SK-N-SH (cell line): ENCODE data around the gene HMGXB3. TPM values are rescaled to one million over a fixed set of nuclear protein-coding genes. Genes with fewer than 3 reads are reported as not detected.

Experiments
- CTCF ChIA-PET: fragments of 300-600, 350-600 bp; formaldehyde crosslinking; extraction: SDS; loops from one replicate; lab custom pipeline; 2021; lab: Yijun Ruan, JAX
- POLR2A ChIA-PET: fragments of 350-600 bp; sonication (Branson Sonifier 250); formaldehyde crosslinking; extraction: SDS; loops from one replicate; lab custom pipeline; 2020; ENCODE audit warnings: antibody characterized with exemption, inconsistent platforms; lab: Yijun Ruan, JAX
- DNase-seq: peaks from one replicate; pipeline ENCODE4 v3.0.0; 2012
- H2AFZ ChIP-seq: fragments of 200-600 bp; sonication (generic); 2 replicates; pipeline ENCODE4 v1.8.1; 2016; ENCODE audit warnings: antibody characterized with exemption, mild to moderate bottlenecking, low read depth
- H3F3A ChIP-seq: fragments of 200-600 bp; sonication (generic); replicated peaks from 2 replicates; pipeline ENCODE3; 2016; ENCODE audit warnings: antibody characterized with exemption, mild to moderate bottlenecking; ENCODE audit not compliant: insufficient read depth
- H3K27ac ChIP-seq, 2 experiments: fragments of 200-500 bp in 1 of 2; fragments of 200-600 bp in 1 of 2; sonication (Bioruptor generic) in 1 of 2; sonication (generic), shearing (Covaris generic) in 1 of 2; 2 replicates each; pipeline versions ENCODE4 v1.5.1 to v1.6.1; 2014 to 2016; ENCODE audit warnings: low read depth in 2 of 2, inconsistent platforms in 1 of 2, low read length in 1 of 2, mild to moderate bottlenecking in 1 of 2, mixed read lengths in 1 of 2
- H3K27me3 ChIP-seq: fragments of 200-600 bp; sonication (generic), shearing (Covaris generic); 2 replicates; pipeline ENCODE4 v1.6.1; 2016; ENCODE audit warnings: mixed run types; ENCODE audit not compliant: insufficient read depth
- H3K36me3 ChIP-seq, 2 experiments: fragments of 200-500 bp in 1 of 2; fragments of 200-600 bp in 1 of 2; sonication (Bioruptor generic) in 1 of 2; sonication (generic) in 1 of 2; replicated peaks in 1 of 2; 2 replicates each; pipeline versions ENCODE3 to v1.5.1; 2014 to 2016; ENCODE audit warnings: low read length in 1 of 2, mild to moderate bottlenecking in 1 of 2; ENCODE audit not compliant: insufficient read depth in 2 of 2, control insufficient read depth in 1 of 2
- H3K4me1 ChIP-seq, 2 experiments: fragments of 200-500 bp in 1 of 2; fragments of 200-600 bp in 1 of 2; sonication (Bioruptor generic) in 1 of 2; sonication (generic), shearing (Covaris generic) in 1 of 2; 2 replicates each; pipeline versions ENCODE4 v1.5.1 to v1.6.1; 2014 to 2016; ENCODE audit warnings: low read depth in 1 of 2, low read length in 1 of 2, mixed run types in 1 of 2; ENCODE audit not compliant: insufficient read depth in 2 of 2, control insufficient read depth in 1 of 2
- H3K4me2 ChIP-seq: fragments of 200-600 bp; sonication (generic), shearing (Covaris generic); 2 replicates; pipeline ENCODE4 v1.6.1; 2017; ENCODE audit warnings: mixed run types
- H3K4me3 ChIP-seq, 2 experiments: fragments of 200-500 bp in 1 of 2; fragments of 200-600 bp in 1 of 2; sonication (Bioruptor generic) in 1 of 2; sonication (generic), shearing (Covaris generic) in 1 of 2; 2 replicates each; pipeline versions ENCODE4 v1.5.1 to v1.8.1; 2014 to 2016; ENCODE audit warnings: low read depth in 2 of 2, inconsistent platforms in 1 of 2, low read length in 1 of 2, mild to moderate bottlenecking in 1 of 2, mixed read lengths in 1 of 2, moderate library complexity in 1 of 2
- H3K79me2 ChIP-seq: fragments of 200-600 bp; sonication (generic); 2 replicates; pipeline ENCODE4 v1.8.1; 2017; ENCODE audit warnings: mild to moderate bottlenecking; ENCODE audit not compliant: insufficient read depth
- H3K9ac ChIP-seq: fragments of 200-600 bp; sonication (generic); 2 replicates; pipeline ENCODE4 v1.6.1; 2017; ENCODE audit warnings: mixed run types
- H3K9me2 ChIP-seq: fragments of 200-600 bp; sonication (generic); 2 replicates; pipeline ENCODE4 v1.6.1; 2017; ENCODE audit warnings: mixed run types
- H3K9me3 ChIP-seq: fragments of 200-600 bp; sonication (generic); 2 replicates; pipeline ENCODE4 v1.6.1; 2017; ENCODE audit warnings: mixed run types, mild to moderate bottlenecking, moderate library complexity
- H4K20me1 ChIP-seq: fragments of 200-600 bp; sonication (generic); 2 replicates; pipeline ENCODE4 v1.6.1; 2017; ENCODE audit warnings: mild to moderate bottlenecking, mixed run types; ENCODE audit not compliant: insufficient read depth
- CTCF ChIP-seq: fragments of 200-600 bp; sonication (generic); IDR thresholded peaks from 2 replicates; pipeline ENCODE4 v1.6.1; 2017; ENCODE audit warnings: antibody characterized with exemption, mild to moderate bottlenecking, moderate library complexity
- FOXJ3 ChIP-seq: sonication (generic); formaldehyde crosslinking; IDR thresholded peaks from 2 replicates; pipeline ENCODE4 v1.5.1; 2020; ENCODE audit warnings: mild to moderate bottlenecking, missing genetic modification reagents
- FOXM1 ChIP-seq: IDR thresholded peaks from 2 replicates; pipeline ENCODE4 v1.4.0; 2012; ENCODE audit warnings: low read depth, mild to moderate bottlenecking
- GABPA ChIP-seq: IDR thresholded peaks from 2 replicates; pipeline ENCODE4 v1.4.0; 2012; ENCODE audit warnings: low read depth, mild to moderate bottlenecking
- GATA2 ChIP-seq: sonication (generic); formaldehyde crosslinking; IDR thresholded peaks from 2 replicates; pipeline ENCODE4 v1.5.0; 2020; ENCODE audit warnings: mild to moderate bottlenecking, missing genetic modification reagents
- MAX ChIP-seq: IDR thresholded peaks from 2 replicates; pipeline ENCODE4 v1.4.0; 2012; ENCODE audit warnings: low read depth
- MEF2A ChIP-seq: IDR thresholded peaks from 2 replicates; pipeline ENCODE4 v1.4.0; 2012; ENCODE audit warnings: low read depth, borderline replicate concordance
- NFIC ChIP-seq: IDR thresholded peaks from 2 replicates; pipeline ENCODE4 v1.4.0; 2012; ENCODE audit warnings: borderline replicate concordance
- NRF1 ChIP-seq: IDR thresholded peaks from 2 replicates; pipeline ENCODE4 v1.6.1; 2012; ENCODE audit warnings: low read depth, mild to moderate bottlenecking, low read length
- RAD21 ChIP-seq: IDR thresholded peaks from 2 replicates; pipeline ENCODE4 v1.6.1; 2012; ENCODE audit warnings: mild to moderate bottlenecking, low read length
- RFX5 ChIP-seq: IDR thresholded peaks from 2 replicates; pipeline ENCODE4 v1.6.1; 2012; ENCODE audit warnings: mild to moderate bottlenecking, improper control_type of control experiment, low read length
- RXRA ChIP-seq: IDR thresholded peaks from 2 replicates; pipeline ENCODE4 v1.4.0; 2012; ENCODE audit warnings: low read depth, mild to moderate bottlenecking, borderline replicate concordance
- SIN3A ChIP-seq: IDR thresholded peaks from 2 replicates; pipeline ENCODE4 v1.6.1; 2012; ENCODE audit warnings: low read depth, mild to moderate bottlenecking, low read length, moderate library complexity, borderline replicate concordance
- SMC3 ChIP-seq: IDR thresholded peaks from 2 replicates; pipeline ENCODE4 v1.6.1; 2012; ENCODE audit warnings: low read depth, low read length, improper control_type of control experiment
- TAF1 ChIP-seq: IDR thresholded peaks from 2 replicates; pipeline ENCODE4 v1.6.1; 2012; ENCODE audit warnings: low read depth, mild to moderate bottlenecking, low read length, moderate library complexity, borderline replicate concordance
- USF2 ChIP-seq: fragments of 150-350 bp; IDR thresholded peaks from 2 replicates; pipeline ENCODE4 v1.6.1; 2017; ENCODE audit warnings: antibody characterized with exemption, low read length, low read depth, borderline replicate concordance
- ZBTB33 ChIP-seq: IDR thresholded peaks from 2 replicates; pipeline ENCODE4 v1.4.0; 2012; ENCODE audit warnings: low read depth, borderline replicate concordance
- WGBS: methylation state at CpG from one replicate; pipeline ENCODE4 v1.1.6; 2017; ENCODE audit warnings: low lambda C conversion rate; 5-methylcytosine and 5-hydroxymethylcytosine counted together
- polyA plus RNA-seq, 3 experiments: library from polyadenylated mRNA; depleted of rRNA; stranded (reverse); fragments of >200 nt; gene quantifications; 2 replicates each; pipeline ENCODE4 v1.2.3, GENCODE V29; 2012
- TF ChIP-seq, protein P1 (sequence below): fragments of 150-350 bp; IDR thresholded peaks from 2 replicates; pipeline ENCODE4 v1.6.1; 2016; ENCODE audit warnings: mild to moderate bottlenecking, low read depth, low read length

The HMGXB3 gene
- polyA plus RNA-seq, 1 of the 3 experiments (the other 2 are of a cell fraction), result 28.8 TPM

- Histone ChIP-seq H3F3A (no peaks in the 10 kb centered on the region), H3K4me3 (no peak overlapping the region), H3K27me3 (no peaks in the 10 kb centered on the region), H3K9me2 (no peaks in the 10 kb centered on the region), H3K9me3 (no peaks in the 10 kb centered on the region), H3K36me3 (peaks cover 9 to 26% of the 10 kb centered on the region in 2 experiments), H4K20me1 (no peaks in the 10 kb centered on the region), H3K4me1 (no peaks in the 10 kb centered on the region), H3K4me2 (no peak overlapping the region), H2AFZ (no peak overlapping the region), H3K9ac (no peak overlapping the region)
- no peak for DNase-seq
- CTCF ChIA-PET, result interaction anchor here (0.5 to 6.8 kb wide), 6 partner anchors 11 to 1064 kb away, joined by 3 to 38 read pairs (median 5); no protein-coding TSS in a partner anchor
- no peak for TF ChIP-seq CTCF
- no peak for TF ChIP-seq NFIC
- no peak for TF ChIP-seq TAF1
- TF ChIP-seq RFX5, result no peak
- no peak for TF ChIP-seq GATA2 (CRISPR knock-in tag)
- TF ChIP-seq FOXJ3 (CRISPR knock-in tag), result no peak
- no peak for TF ChIP-seq SMC3
- TF ChIP-seq MAX, result no peak
- TF ChIP-seq SIN3A, result no peak
- TF ChIP-seq, protein P1, sequence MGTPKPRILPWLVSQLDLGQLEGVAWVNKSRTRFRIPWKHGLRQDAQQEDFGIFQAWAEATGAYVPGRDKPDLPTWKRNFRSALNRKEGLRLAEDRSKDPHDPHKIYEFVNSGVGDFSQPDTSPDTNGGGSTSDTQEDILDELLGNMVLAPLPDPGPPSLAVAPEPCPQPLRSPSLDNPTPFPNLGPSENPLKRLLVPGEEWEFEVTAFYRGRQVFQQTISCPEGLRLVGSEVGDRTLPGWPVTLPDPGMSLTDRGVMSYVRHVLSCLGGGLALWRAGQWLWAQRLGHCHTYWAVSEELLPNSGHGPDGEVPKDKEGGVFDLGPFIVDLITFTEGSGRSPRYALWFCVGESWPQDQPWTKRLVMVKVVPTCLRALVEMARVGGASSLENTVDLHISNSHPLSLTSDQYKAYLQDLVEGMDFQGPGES, result no peak
- TF ChIP-seq RXRA, result no peak
- TF ChIP-seq MEF2A, result no peak
- TF ChIP-seq, all 33 proteins: peak for 0
- WGBS, result 98% methylated on average over 1 of the region's 1 CpG
- POLR2A ChIA-PET, result no interaction called here
- H3K79me2 ChIP-seq, result no peaks in the 10 kb centered on the region
- no peak overlapping the region for H3K27ac ChIP-seq
These were observed 20.6 kb upstream of the HMGXB3 start for GRCh38 chr5:149979896-149980295.

GRCh38 chr5:149981206-149981605 lies 19.3 kb upstream of the HMGXB3 start:
- Histone ChIP-seq H3K27ac (no peak overlapping the region), H3K36me3 (peaks cover 6 to 26% of the 10 kb centered on the region in 2 experiments), H3K4me1 (no peaks in the 10 kb centered on the region), H3K9ac (no peak overlapping the region), H3K27me3 (no peaks in the 10 kb centered on the region), H4K20me1 (no peaks in the 10 kb centered on the region), H3K4me3 (no peak overlapping the region), H3K79me2 (no peaks in the 10 kb centered on the region), H3K9me2 (no peaks in the 10 kb centered on the region), H3F3A (no peaks in the 10 kb centered on the region), H3K9me3 (no peaks in the 10 kb centered on the region), H2AFZ (no peak overlapping the region), H3K4me2 (no peak overlapping the region)
- CTCF ChIA-PET, result interaction anchor here (0.5 to 6.8 kb wide), 10 partner anchors 9 to 153 kb away, joined by 3 to 38 read pairs (median 6); no protein-coding TSS in a partner anchor
- POLR2A ChIA-PET, result no interaction called here
- no peak for DNase-seq
- 95% methylated on average over 3 of the region's 3 CpGs for WGBS
- TF ChIP-seq GABPA, result no peak
- no peak for TF ChIP-seq FOXJ3 (CRISPR knock-in tag)
- TF ChIP-seq FOXM1, result no peak
- no peak for TF ChIP-seq RAD21
- TF ChIP-seq ZBTB33, result no peak
- TF ChIP-seq NRF1, result no peak
- TF ChIP-seq USF2, result no peak
- no peak for TF ChIP-seq MAX
- no peak for TF ChIP-seq MEF2A
- no peak for TF ChIP-seq RFX5
- no peak for TF ChIP-seq SIN3A
- TF ChIP-seq SMC3, result no peak
